ENCODE data around the gene ATP1B4. TPM values are rescaled to one million over a fixed set of nuclear protein-coding genes. Genes with fewer than 3 reads are reported as not detected.

The ATP1B4 gene
- total RNA-seq, 1 donor from 2014 or later = 220 TPM

GRCh38 chrX:120406638-120407037, 44.7 kb downstream of the ATP1B4 start:
- no peak overlapping the region for H3K9ac ChIP-seq (ENCODE audit: low read depth in 1 of 3, low read length in 3 of 3)
- H3K27me3 ChIP-seq (ENCODE audit: control insufficient read depth in 3 of 3, insufficient read depth in 3 of 3, low read length in 3 of 3) = no peaks in the 10 kb centered on the region
- no peaks in the 10 kb centered on the region for H3K9me3 ChIP-seq (ENCODE audit: control insufficient read depth in 3 of 3, low read length in 3 of 3)
- no peaks in the 10 kb centered on the region for H3K36me3 ChIP-seq (ENCODE audit: control insufficient read depth in 3 of 3, insufficient read depth in 3 of 3, low read length in 3 of 3)
- H3K4me1 ChIP-seq (ENCODE audit: control insufficient read depth in 3 of 3, insufficient read depth in 3 of 3, low read length in 3 of 3) = peaks cover 0 to 3% (median 0%) of the 10 kb centered on the region in 3 donors
- no peak overlapping the region for H3K4me3 ChIP-seq (ENCODE audit: low read length in 3 of 3)
- no peak overlapping the region for H3K27ac ChIP-seq (ENCODE audit: low read depth, low read length)

GRCh38 chrX:120408168-120408567, 46.3 kb downstream of the ATP1B4 start:
- no peak overlapping the region for H3K4me3 ChIP-seq (ENCODE audit: low read length in 3 of 3)
- H3K9me3 ChIP-seq (ENCODE audit: control insufficient read depth in 3 of 3, low read length in 3 of 3) = no peaks in the 10 kb centered on the region
- no peaks in the 10 kb centered on the region for H3K36me3 ChIP-seq (ENCODE audit: control insufficient read depth in 3 of 3, insufficient read depth in 3 of 3, low read length in 3 of 3)

DNA sequence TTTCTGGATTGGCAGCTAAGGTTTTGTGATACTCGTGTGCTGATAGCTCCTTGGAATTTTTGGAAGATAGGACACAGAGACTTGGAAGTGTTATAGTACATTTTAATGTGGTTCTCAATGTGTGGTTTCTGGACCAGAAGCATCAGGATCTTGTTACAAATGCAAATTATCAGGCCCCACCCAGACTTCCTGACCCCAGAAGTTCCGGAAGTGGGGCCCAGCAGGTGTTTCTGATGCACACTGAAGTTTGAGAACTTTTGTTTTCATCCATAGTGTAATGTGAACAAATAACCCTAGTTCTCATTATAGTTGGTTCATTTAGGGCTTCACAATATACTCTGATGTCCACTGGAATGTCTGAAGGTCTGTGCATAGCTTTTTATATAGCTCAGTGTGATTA, 57.6 kb downstream of the ATP1B4 start:
- Histone ChIP-seq H3K9ac (ENCODE audit: low read depth in 1 of 3, low read length in 3 of 3) (no peak overlapping the region), H3K27me3 (ENCODE audit: control insufficient read depth in 3 of 3, insufficient read depth in 3 of 3, low read length in 3 of 3) (peaks cover 0 to 3% (median 0%) of the 10 kb centered on the region in 3 donors), H3K27ac (ENCODE audit: low read depth, low read length) (no peak overlapping the region), H3K36me3 (ENCODE audit: control insufficient read depth in 3 of 3, insufficient read depth in 3 of 3, low read length in 3 of 3) (no peaks in the 10 kb centered on the region), H3K4me1 (ENCODE audit: control insufficient read depth in 3 of 3, insufficient read depth in 3 of 3, low read length in 3 of 3) (no peaks in the 10 kb centered on the region), H3K4me3 (ENCODE audit: low read length in 3 of 3) (no peak overlapping the region), H3K9me3 (ENCODE audit: control insufficient read depth in 3 of 3, low read length in 3 of 3) (no peaks in the 10 kb centered on the region)

More at GRCh38 chrX:120408168-120408567, 46.3 kb downstream of the ATP1B4 start:
- Histone ChIP-seq H3K9ac (ENCODE audit: low read depth in 1 of 3, low read length in 3 of 3) (no peak overlapping the region), H3K27ac (ENCODE audit: low read depth, low read length) (no peak overlapping the region), H3K27me3 (ENCODE audit: control insufficient read depth in 3 of 3, insufficient read depth in 3 of 3, low read length in 3 of 3) (no peaks in the 10 kb centered on the region), H3K4me1 (ENCODE audit: control insufficient read depth in 3 of 3, insufficient read depth in 3 of 3, low read length in 3 of 3) (no peaks in the 10 kb centered on the region)

- Histone ChIP-seq H3K27ac (ENCODE audit: low read depth, low read length) (no peak overlapping the region), H3K27me3 (ENCODE audit: control insufficient read depth in 3 of 3, insufficient read depth in 3 of 3, low read length in 3 of 3) (no peaks in the 10 kb centered on the region), H3K4me3 (ENCODE audit: low read length in 3 of 3) (no peak overlapping the region), H3K36me3 (ENCODE audit: control insufficient read depth in 3 of 3, insufficient read depth in 3 of 3, low read length in 3 of 3) (no peaks in the 10 kb centered on the region), H3K9me3 (ENCODE audit: control insufficient read depth in 3 of 3, low read length in 3 of 3) (no peaks in the 10 kb centered on the region), H3K9ac (ENCODE audit: low read depth in 1 of 3, low read length in 3 of 3) (no peak overlapping the region), H3K4me1 (ENCODE audit: control insufficient read depth in 3 of 3, insufficient read depth in 3 of 3, low read length in 3 of 3) (no peaks in the 10 kb centered on the region)
These were observed 64.7 kb downstream of the ATP1B4 start for GRCh38 chrX:120426599-120426998.

GRCh38 chrX:120428309-120428708, 66.4 kb downstream of the ATP1B4 start:
- H3K4me1 ChIP-seq (ENCODE audit: control insufficient read depth in 3 of 3, insufficient read depth in 3 of 3, low read length in 3 of 3) = no peaks in the 10 kb centered on the region
- no peak overlapping the region for H3K27ac ChIP-seq (ENCODE audit: low read depth, low read length)
- H3K4me3 ChIP-seq (ENCODE audit: low read length in 3 of 3) = no peak overlapping the region
- H3K27me3 ChIP-seq (ENCODE audit: control insufficient read depth in 3 of 3, insufficient read depth in 3 of 3, low read length in 3 of 3) = no peaks in the 10 kb centered on the region
- no peaks in the 10 kb centered on the region for H3K9me3 ChIP-seq (ENCODE audit: control insufficient read depth in 3 of 3, low read length in 3 of 3)
- H3K36me3 ChIP-seq (ENCODE audit: control insufficient read depth in 3 of 3, insufficient read depth in 3 of 3, low read length in 3 of 3) = peaks cover 0 to 2% (median 0%) of the 10 kb centered on the region in 3 donors
- H3K9ac ChIP-seq (ENCODE audit: low read depth in 1 of 3, low read length in 3 of 3) = no peak overlapping the region

DNA sequence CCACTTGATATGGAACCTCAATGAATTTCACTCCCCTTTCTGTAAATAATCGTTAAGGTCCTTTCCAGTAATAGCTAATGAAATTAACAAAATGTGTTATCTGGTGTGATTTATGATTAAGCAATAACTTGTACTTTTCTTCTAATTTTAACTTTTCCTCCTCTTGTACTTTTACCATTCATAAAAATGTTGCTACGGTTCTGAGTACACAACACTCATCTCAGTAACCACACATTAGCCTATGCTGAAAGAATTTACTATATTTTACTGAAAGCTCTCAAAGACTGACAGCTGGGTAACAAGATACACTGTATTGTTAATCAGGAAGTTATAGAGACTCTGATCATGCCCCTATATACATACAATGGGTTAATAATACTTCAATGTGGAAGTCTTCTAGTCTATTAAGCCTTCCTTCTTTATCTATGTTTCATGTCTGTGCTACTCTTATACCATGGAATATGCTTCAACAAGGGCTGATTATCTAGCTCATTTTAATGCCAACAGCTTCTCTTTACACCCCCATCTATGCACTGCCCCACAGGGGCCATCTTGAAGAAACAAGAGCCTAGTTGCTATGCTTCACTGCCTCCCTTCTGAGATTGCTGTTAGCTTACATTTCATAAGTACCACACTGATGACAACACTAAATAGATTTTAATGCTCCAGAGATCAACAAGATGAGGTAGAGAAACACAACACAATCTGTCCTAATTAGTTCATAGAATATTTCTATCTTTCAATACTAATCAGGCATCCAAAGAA, 68.1 kb downstream of the ATP1B4 start:
- Histone ChIP-seq H3K27me3 (ENCODE audit: control insufficient read depth in 3 of 3, insufficient read depth in 3 of 3, low read length in 3 of 3) (no peaks in the 10 kb centered on the region), H3K36me3 (ENCODE audit: control insufficient read depth in 3 of 3, insufficient read depth in 3 of 3, low read length in 3 of 3) (peaks cover 0 to 3% (median 0%) of the 10 kb centered on the region in 3 donors), H3K9ac (ENCODE audit: low read depth in 1 of 3, low read length in 3 of 3) (no peak overlapping the region), H3K9me3 (ENCODE audit: control insufficient read depth in 3 of 3, low read length in 3 of 3) (no peaks in the 10 kb centered on the region), H3K4me1 (ENCODE audit: control insufficient read depth in 3 of 3, insufficient read depth in 3 of 3, low read length in 3 of 3) (no peaks in the 10 kb centered on the region), H3K27ac (ENCODE audit: low read depth, low read length) (no peak overlapping the region), H3K4me3 (ENCODE audit: low read length in 3 of 3) (no peak overlapping the region)

Other genes with a start within 250 kb of the ATP1B4 start
- gene RHOXF1, start 246.2 kb upstream of the ATP1B4 start, total RNA-seq = not detected
- gene RHOXF2, start 203.5 kb upstream of the ATP1B4 start, total RNA-seq = not detected
- 10.4 TPM for gene ZBTB33, start 111.3 kb upstream of the ATP1B4 start, total RNA-seq
- 3.1 TPM for gene TMEM255A, start 50.6 kb upstream of the ATP1B4 start, total RNA-seq
- gene LAMP2, start 107.2 kb downstream of the ATP1B4 start, total RNA-seq = 83.0 TPM
- gene CUL4B, start 198.9 kb downstream of the ATP1B4 start, total RNA-seq = 17.7 TPM
- 25.1 TPM for gene MCTS1, start 242.0 kb downstream of the ATP1B4 start, total RNA-seq

Measured in skeletal muscle tissue (tissue), 4 donors.